ENCODE results near the gene SLC24A4.

SLC24A4 gene

DNA sequence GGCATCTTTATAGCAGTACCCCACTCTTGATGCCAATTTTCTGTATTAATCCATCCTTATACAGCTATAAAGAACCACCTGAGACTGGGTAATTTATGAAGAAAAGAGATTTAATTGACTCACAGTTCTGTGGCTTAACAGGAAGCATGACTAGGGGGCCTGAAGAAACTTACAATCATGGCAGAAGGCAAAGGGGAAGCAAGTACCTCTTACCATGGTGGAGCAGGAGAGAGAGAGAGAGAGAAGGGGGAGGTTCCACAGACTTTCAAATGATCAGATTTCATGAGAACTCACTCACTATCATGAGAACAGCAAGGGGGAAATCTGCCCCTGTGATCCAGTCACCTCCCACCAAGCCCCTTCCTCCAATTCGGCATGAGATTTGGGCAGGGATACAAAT, 84.4 kb downstream of the SLC24A4 start:
- DNase-seq = peak; percentile 91

DNA sequence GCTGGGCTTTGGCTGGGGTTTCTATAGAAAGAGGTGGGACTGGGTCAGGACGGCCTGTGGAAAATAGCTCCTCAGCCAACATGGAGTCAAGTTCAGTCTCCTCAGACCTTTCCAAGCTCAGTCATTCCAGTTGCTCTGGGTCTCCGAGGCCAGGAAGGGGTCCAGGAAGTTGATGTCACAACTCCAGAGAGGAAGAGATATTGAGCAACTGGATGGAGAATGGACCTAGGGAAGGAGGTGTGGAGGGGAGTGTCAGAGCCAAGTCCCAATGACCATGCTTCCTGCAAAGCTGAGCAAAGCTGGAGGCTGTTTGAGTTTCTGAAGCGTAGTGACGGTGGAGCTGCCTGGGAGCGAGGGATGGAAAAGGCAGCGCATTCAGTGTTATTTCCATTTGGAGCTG, 86.1 kb downstream of the SLC24A4 start:
- no peak for DNase-seq

GRCh38 chr14:92411135-92411534, 88.2 kb downstream of the SLC24A4 start:
- DNase-seq = no peak

- DNase-seq = no peak
Observed at GRCh38 chr14:92411941-92412340, 89.0 kb downstream of the SLC24A4 start.

- DNase-seq = peak; percentile 85
Observed at GRCh38 chr14:92412912-92413311, 89.9 kb downstream of the SLC24A4 start.

DNA sequence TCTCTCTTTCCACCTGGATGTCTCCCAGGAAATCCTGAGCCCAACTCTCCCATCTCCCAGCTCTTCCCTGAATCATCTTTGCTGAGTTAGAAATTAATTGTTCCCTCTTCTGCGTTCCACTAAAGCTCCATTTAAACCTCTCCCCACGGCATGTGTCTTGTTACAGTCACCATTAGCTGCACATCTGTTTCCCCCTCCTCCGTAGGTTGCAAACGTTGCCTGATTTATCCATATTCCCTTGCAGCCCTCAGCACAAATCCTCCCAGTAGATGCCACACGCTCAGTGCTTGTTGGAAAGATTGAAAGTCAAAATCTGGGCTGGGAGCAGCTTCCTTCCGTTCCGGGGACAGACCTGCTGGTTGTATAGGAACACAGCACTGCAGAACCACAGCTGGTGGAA, 90.4 kb downstream of the SLC24A4 start:
- DNase-seq = no peak

DNA sequence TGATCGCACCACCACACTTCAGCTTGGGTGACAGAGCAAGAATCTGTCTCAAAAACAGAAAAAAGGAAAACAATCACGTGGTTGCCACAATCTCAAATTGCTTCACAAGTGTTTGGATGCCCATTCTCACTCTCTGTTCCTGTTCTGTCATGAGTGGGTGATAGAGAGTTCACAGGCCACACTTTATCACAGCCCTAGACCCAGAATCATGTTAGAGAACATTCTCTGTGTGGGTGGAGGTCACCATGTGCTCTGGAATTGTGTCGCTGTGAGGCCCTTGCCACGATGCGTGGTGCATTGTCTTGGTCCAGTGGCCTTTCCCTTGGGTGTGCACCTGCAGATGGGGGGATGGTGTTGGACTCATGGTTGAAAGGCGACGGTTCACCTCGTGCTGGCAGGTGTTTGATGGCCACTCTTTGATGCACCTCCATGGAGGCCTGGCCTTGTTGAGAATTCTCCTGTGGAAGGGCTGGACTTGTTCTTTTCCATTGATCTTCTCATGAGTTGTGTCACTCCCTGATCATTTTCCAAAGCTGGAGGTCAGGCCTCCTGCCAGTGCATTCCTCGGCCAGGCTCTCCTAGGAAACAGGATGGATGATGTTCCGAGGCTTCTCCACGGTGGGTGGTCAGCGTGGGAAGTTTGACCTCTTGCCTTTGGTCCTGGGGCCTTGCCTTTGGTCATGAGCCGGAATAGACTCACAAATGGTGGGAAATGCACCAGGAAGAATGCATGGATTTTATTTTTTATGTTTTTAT, 91.9 kb downstream of the SLC24A4 start:
- DNase-seq = peak; percentile 90

GRCh38 chr14:92415969-92416368, 93.0 kb downstream of the SLC24A4 start:
- DNase-seq = no peak

DNA sequence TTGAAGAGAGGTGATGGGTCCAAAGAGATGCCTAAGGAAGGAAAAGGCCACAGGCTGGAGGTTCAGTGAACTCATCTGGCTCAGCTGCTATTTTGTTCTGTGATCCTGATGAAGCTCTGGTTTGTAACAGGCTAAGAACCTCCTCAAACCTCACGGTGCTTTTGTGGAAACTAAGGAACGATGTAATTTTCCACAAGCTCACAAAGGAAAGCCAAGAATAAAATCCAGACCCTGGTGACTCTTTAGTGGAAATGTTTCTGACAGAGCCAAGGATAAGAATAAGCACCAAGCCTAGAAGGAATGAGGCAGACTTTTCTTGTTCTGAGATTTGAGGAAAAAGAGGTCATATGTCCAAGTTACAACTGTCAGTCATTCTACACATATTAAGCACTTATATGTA, 93.6 kb downstream of the SLC24A4 start:
- DNase-seq = no peak

DNA sequence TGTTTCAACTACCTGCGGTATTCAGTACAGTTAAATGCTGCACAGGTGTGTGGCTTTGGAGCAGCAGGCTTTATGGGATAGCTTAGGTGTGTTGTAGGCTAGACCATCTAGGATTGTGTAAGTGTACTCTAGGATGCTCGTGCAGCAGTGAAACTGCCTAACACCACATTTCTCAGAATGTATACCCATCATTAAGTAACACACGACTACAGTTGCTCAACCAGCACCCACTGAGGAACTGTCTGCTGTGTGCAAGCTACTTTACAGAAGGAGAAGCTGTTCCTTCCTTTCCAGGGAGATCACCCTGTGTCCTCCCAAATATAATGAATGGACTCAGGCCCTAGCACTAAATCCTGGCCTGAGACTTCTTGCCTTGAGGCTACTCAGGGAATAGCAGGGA, 94.8 kb downstream of the SLC24A4 start:
- peak; percentile 97 for DNase-seq

DNA sequence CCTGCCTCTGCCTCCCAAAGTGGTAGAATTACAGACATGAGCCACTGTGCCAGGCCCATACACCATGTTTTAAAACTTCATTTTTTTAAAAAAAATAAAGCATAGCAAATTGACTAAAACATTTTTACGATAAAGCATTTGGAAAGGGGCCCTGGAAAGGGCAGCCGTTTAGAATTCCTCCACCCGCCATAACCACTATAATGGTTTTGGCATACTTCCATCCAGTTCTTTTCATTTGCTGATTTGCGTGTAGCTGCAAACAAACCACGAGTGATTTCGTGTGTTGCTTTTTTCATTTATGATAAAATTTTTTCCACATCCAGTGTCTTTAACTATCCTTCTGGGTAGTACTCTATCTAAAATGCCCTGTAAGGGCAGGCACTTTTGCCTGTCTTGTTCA, 98.8 kb downstream of the SLC24A4 start:
- peak; percentile 40 for DNase-seq

DNA sequence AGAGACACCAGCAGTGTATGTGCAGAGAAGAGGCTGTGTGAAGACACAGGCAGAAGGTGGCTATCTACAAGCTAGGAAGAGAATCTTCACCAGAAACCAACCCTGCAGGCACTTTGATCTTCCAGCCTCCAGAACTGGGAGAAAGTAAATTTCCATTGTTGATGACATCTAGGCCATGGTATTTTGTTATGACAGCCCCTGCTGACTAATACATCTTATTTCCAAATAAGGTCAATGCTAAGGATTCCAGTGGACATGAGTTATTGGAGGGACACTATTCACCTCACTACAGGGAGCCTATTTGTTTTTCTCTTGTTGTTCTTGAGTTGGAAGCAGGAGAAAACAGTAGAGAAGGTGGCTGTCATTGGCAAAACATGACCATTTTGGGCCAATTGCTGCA, 102.1 kb downstream of the SLC24A4 start:
- no peak for DNase-seq

- no peak for DNase-seq
Observed at GRCh38 chr14:92426237-92426636, 103.3 kb downstream of the SLC24A4 start.

DNA sequence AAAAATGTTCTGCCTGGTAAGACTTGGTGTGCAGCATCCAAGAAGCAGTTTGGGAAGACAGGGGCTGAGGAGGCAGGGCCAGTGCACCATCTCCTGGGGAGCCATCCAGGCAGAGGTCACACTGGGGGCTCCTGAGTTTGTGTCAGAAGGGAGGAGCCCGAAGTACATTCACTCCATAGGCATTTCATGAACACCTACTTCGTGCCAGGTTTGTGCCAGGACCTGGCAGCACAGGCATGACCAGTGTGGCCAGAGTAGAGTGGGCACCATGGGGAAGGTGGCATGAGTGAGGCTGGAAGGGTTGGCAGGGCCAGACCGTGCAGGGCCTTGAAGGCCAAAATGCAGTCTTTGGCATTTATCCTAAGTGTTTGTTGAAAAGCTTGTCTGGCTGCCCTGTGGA, 104.1 kb downstream of the SLC24A4 start:
- DNase-seq = no peak

GRCh38 chr14:92430686-92431085, 107.7 kb downstream of the SLC24A4 start:
- no peak for DNase-seq

DNA sequence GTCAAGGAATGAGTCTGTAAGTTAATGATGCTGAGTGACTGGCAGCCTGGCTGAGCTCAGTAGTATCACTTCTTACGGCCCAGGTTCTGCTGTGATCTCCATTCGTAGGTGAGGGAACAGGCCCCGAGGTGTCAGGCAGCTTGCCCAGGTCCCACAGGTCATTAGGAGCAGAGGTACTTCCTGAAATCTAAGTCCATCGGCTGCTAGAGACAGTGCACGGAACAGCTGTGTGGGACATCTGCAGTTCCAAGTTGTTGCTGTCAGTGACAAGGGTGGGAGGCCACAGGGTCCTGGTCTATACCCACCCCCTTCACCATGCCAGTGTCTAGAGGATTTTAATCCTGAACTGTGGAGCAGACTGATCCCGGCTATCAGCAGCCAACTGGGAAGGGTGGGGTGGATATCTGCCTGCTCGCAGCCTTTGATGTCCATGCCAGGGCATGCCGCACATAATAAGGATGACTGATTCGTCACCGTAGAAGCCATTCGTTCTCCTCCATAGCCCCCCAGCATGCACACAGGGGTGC, 108.3 kb downstream of the SLC24A4 start:
- no peak for DNase-seq

- DNase-seq = peak; percentile 2
Observed at GRCh38 chr14:92433407-92433806, 110.4 kb downstream of the SLC24A4 start.

- DNase-seq = no peak
Observed at GRCh38 chr14:92435154-92435553, 112.2 kb downstream of the SLC24A4 start.

- no peak for DNase-seq
Observed at GRCh38 chr14:92436115-92436776, 113.3 kb downstream of the SLC24A4 start.

DNA sequence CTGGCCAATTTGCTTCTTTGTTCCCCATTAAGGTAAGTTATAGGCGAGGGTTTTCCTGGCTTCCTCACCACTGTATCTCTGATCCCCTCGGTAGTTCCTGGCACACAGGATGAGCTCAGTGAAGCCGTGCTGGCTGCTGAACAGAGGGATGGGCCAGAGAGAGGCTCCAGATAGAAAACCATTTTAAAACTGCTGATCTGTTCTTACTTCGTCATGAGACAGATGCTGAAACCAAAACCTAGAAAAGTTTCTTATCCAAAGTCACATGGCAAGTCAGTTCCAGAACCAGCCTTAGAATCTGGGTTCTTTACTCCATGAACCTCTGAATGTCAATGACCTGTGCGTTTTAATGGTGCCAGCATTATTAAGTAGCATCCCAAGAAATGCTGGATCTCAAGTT, 114.3 kb downstream of the SLC24A4 start:
- DNase-seq = no peak

DNA sequence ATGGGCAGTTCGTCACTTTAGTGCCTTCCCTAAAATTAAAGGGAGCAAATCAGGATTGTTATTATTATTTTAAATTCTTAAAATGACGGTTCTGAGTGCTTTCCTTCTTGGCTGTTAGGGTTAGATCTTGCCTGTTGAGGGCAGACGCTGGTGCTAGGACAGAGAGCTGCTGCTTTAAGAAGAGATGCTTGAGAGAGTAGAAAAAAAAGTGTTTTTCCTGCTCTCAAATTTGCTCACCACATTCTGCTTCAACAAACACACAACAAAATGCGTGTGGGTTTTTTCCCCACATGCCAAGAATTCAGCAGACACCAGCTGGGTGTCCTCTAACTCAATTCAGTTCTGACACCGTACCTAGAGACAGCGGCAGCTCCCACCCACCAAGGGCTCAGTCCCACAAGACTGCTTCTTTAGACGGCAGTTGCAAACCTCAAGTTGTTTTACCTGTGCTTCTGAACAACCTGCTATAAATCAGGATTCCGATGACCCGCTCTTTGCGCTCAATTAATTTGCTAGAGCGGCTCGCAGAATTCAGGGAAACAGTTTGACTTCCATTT, 114.8 kb downstream of the SLC24A4 start:
- DNase-seq = no peak

GRCh38 chr14:92439537-92440344, 116.8 kb downstream of the SLC24A4 start:
- DNase-seq = no peak

- DNase-seq = no peak
Observed at GRCh38 chr14:92440345-92441003, 117.5 kb downstream of the SLC24A4 start.
